Endothelial cell of umbilical vein (primary cell): Measurements from ENCODE around the gene SIPA1L3. TPM values are rescaled to one million over a fixed set of nuclear protein-coding genes. Genes with fewer than 3 reads are reported as not detected.

ENCODE experiments used
- BruUV-seq: library from RNA; stranded (reverse); fragments of 400-500 nt; replicated peaks from 2 replicates; lab custom pipeline; 2021; lab: Mats Ljungman, UMichigan
- CTCF ChIA-PET: fragments of 300-600, 350-600 bp; sonication (Branson Sonifier 250); formaldehyde crosslinking; loops from one replicate; lab custom pipeline; 2021; ENCODE audit warnings: antibody characterized with exemption, inconsistent platforms; lab: Charles Lee
- POLR2A ChIA-PET: fragments of 300-600, 350-600 bp; sonication (Branson Sonifier 250); formaldehyde crosslinking; loops from one replicate; lab custom pipeline; 2021; ENCODE audit warnings: antibody characterized with exemption, inconsistent platforms; lab: Charles Lee
- DNase-seq: peaks from one replicate; pipeline ENCODE4 v3.0.0-alpha.2; 2011; ENCODE audit warnings: low read depth, low spot score
- FAIRE-seq: peaks from 2 replicates; lab custom pipeline; 2011; peaks lifted over from hg19 to GRCh38; lab: Jason Lieb, UNC
- H2AFZ ChIP-seq: 2 replicates; pipeline ENCODE4 v1.6.0; 2012; ENCODE audit warnings: low read depth, low read length, control low read depth, inconsistent platforms
- H3K27ac ChIP-seq: 2 replicates; pipeline ENCODE4 v1.5.1; 2011; ENCODE audit warnings: low read depth, mild to moderate bottlenecking, control low read depth, low read length, moderate library complexity; ENCODE audit not compliant: insufficient read depth
- H3K27me3 ChIP-seq, 2 experiments: 2 replicates each; pipeline versions ENCODE4 v1.6.0 to v1.6.1; 2011; ENCODE audit warnings: low read length in 2 of 2, mixed read lengths in 1 of 2; ENCODE audit not compliant: control insufficient read depth in 2 of 2, insufficient read depth in 2 of 2
- H3K36me3 ChIP-seq, 2 experiments: 2 replicates in 1 of 2; 3 replicates in 1 of 2; pipeline ENCODE4 v1.5.1; 2011; ENCODE audit warnings: low read length in 2 of 2, mild to moderate bottlenecking in 1 of 2, moderate library complexity in 1 of 2; ENCODE audit not compliant: control insufficient read depth in 2 of 2, insufficient read depth in 2 of 2; ENCODE audit errors: extremely low read depth in 1 of 2
- H3K4me1 ChIP-seq: 3 replicates; pipeline ENCODE4 v1.5.1; 2011; ENCODE audit warnings: mild to moderate bottlenecking, low read length; ENCODE audit not compliant: control insufficient read depth, insufficient read depth; ENCODE audit errors: extremely low read depth
- H3K4me2 ChIP-seq: 2 replicates; pipeline ENCODE4 v1.6.1; 2011; ENCODE audit warnings: low read length, control low read depth, mixed read lengths; ENCODE audit not compliant: insufficient read depth
- H3K4me3 ChIP-seq, 3 experiments: fragments of 200-600 bp in 1 of 3; sonication (generic), shearing (Covaris generic) in 1 of 3; replicated peaks in 1 of 3; 2 replicates each; pipeline ENCODE4 v1.5.1; 2011 to 2016; ENCODE audit warnings: control low read depth in 3 of 3, low read length in 3 of 3, mild to moderate bottlenecking in 2 of 3, inconsistent platforms in 1 of 3, low read depth in 1 of 3, moderate library complexity in 1 of 3; ENCODE audit not compliant: insufficient read depth in 1 of 3
- H3K79me2 ChIP-seq: 2 replicates; pipeline ENCODE4 v1.6.0; 2012; ENCODE audit warnings: low read length, inconsistent platforms; ENCODE audit not compliant: control insufficient read depth, insufficient read depth
- H3K9ac ChIP-seq: replicated peaks from 2 replicates; pipeline ENCODE3; 2011; ENCODE audit warnings: low read length, control low read depth; ENCODE audit not compliant: insufficient read depth; ENCODE audit errors: extremely low read depth
- H3K9me1 ChIP-seq: replicated peaks from 3 replicates; pipeline ENCODE4 v1.6.0; 2011; ENCODE audit warnings: mild to moderate bottlenecking, low read length; ENCODE audit not compliant: control insufficient read depth, insufficient read depth; ENCODE audit errors: extremely low read depth
- H3K9me3 ChIP-seq: replicated peaks from 2 replicates; pipeline ENCODE4 v1.5.1; 2012; ENCODE audit warnings: low read length, inconsistent platforms; ENCODE audit not compliant: control insufficient read depth, insufficient read depth
- H4K20me1 ChIP-seq: replicated peaks from 2 replicates; pipeline ENCODE3; 2011; ENCODE audit warnings: mild to moderate bottlenecking, low read length; ENCODE audit not compliant: control insufficient read depth, insufficient read depth; ENCODE audit errors: extremely low read depth
- CTCF ChIP-seq, 2 donors: IDR thresholded peaks; 1 replicate in 1 of 2; 2 replicates in 1 of 2; pipeline ENCODE4 v1.5.1; 2011; ENCODE audit warnings: low read length in 2 of 2, mild to moderate bottlenecking in 2 of 2, moderate library complexity in 2 of 2, control low read depth in 1 of 2, inconsistent platforms in 1 of 2, low read depth in 1 of 2; ENCODE audit not compliant: insufficient read depth in 1 of 2; ENCODE audit errors: extremely low read depth in 1 of 2
- EZH2 ChIP-seq: IDR thresholded peaks from 2 replicates; pipeline ENCODE4 v1.6.1; 2012; ENCODE audit warnings: borderline replicate concordance, low read depth, mild to moderate bottlenecking, moderate library complexity, low read length, inconsistent platforms; ENCODE audit not compliant: severe bottlenecking
- FOS ChIP-seq: IDR thresholded peaks from 2 replicates; pipeline ENCODE4 v1.6.1; 2011; ENCODE audit warnings: mild to moderate bottlenecking, low read length, moderate library complexity, borderline replicate concordance; ENCODE audit not compliant: insufficient read depth
- GATA2 ChIP-seq: IDR thresholded peaks from 2 replicates; pipeline ENCODE4 v1.7.0; 2011; ENCODE audit warnings: low read depth, mild to moderate bottlenecking, moderate library complexity, mixed read lengths, low read length; ENCODE audit not compliant: insufficient read length, insufficient read depth
- JUN ChIP-seq: IDR thresholded peaks from 2 replicates; pipeline ENCODE4 v1.6.1; 2011; ENCODE audit warnings: borderline replicate concordance, low read depth; ENCODE audit not compliant: insufficient read length, insufficient read depth
- MYC ChIP-seq: IDR thresholded peaks from one replicate; pipeline ENCODE4 v1.6.1; 2011; ENCODE audit warnings: mild to moderate bottlenecking, low read depth, low read length
- POLR2A ChIP-seq: IDR thresholded peaks from 2 replicates; pipeline ENCODE4 v1.6.1; 2012; ENCODE audit warnings: low read depth, mild to moderate bottlenecking, control low read depth, low read length
- POLR2AphosphoS5 ChIP-seq: IDR thresholded peaks from 2 replicates; pipeline ENCODE4 v1.6.1; 2012; ENCODE audit warnings: low read depth, mild to moderate bottlenecking, control low read depth, low read length, moderate library complexity; ENCODE audit not compliant: insufficient read depth
- dilution Hi-C: fragments of 300-500 bp; cut with MboI; formaldehyde crosslinking; loops from one replicate; pipeline ENCODE4 v1.15.0; 2019; ENCODE audit warnings: low sequenced_read_pairs; ENCODE audit not compliant: extremely low pct_ligation_motif_present
- intact Hi-C: fragments of 100-400 bp; cut with micrococcal nuclease; formaldehyde crosslinking; loops from one replicate; pipeline ENCODE4 v1.10.0; 2022
- polyA plus RNA-seq, 4 experiments: library from polyadenylated mRNA; depleted of rRNA in 3 of 4; stranded (reverse) in 3 of 4; unstranded in 1 of 4; fragments of >200 nt; gene quantifications; 2 replicates each; pipeline versions ENCODE4 v1.2.1 to v1.2.3, GENCODE V29; 2011 to 2012; ENCODE audit warnings: missing spikeins in 1 of 4
- total RNA-seq: library from RNA; stranded (reverse); gene quantifications from 2 replicates; pipeline ENCODE4 v1.2.3, GENCODE V29; 2021

Gene SIPA1L3
- total and polyA plus RNA-seq, 2 donors (not counting 3 experiments of a cell fraction or from before 2014, with no cell fraction given), result 14.2 to 47.2 TPM

- BruUV-seq, result no TSS peak
- peaks cover 36% of the 10 kb centered on the region for H3K4me1 ChIP-seq
- ChIA-PET CTCF (interaction anchor here (0.7 to 1.4 kb wide), 2 partner anchors 19 to 123 kb away, joined by 3 to 7 read pairs; no protein-coding TSS in a partner anchor), POLR2A (interaction anchor here (1.4 kb wide), 1 partner anchor 21 kb away, joined by 3 read pairs; no protein-coding TSS in a partner anchor)
- H3K27me3 ChIP-seq, result no peaks in the 10 kb centered on the region
- DNase-seq (no peak), FAIRE-seq (no peak)
- H3K4me2 ChIP-seq, result no peak overlapping the region
- intact Hi-C loops (no loop called here), dilution Hi-C loops (no loop called here)
- no peaks in the 10 kb centered on the region for H3K9me1 ChIP-seq
- H3K27ac ChIP-seq, result peak overlapping the region; percentile 12
- no peaks in the 10 kb centered on the region for H4K20me1 ChIP-seq
- H3K9ac ChIP-seq, result no peak overlapping the region
- TF ChIP-seq POLR2A (no peak), EZH2 (no peak), MYC (no peak), JUN (no peak), GATA2 (no peak), CTCF (IDR thresholded peaks at IDR 0.05; ENCODE audit: extremely low read depth in 1 of 2, insufficient read depth in 1 of 2, low read depth in 1 of 2, low read length in 2 of 2) (no peak), POLR2AphosphoS5 (no peak), FOS (no peak)
- no peak overlapping the region for H2AFZ ChIP-seq
- H3K9me3 ChIP-seq, result no peaks in the 10 kb centered on the region
- H3K79me2 ChIP-seq, result peaks cover 29% of the 10 kb centered on the region
- H3K36me3 ChIP-seq, result no peaks in the 10 kb centered on the region
- H3K4me3 ChIP-seq, result no peak overlapping the region
These were observed 118.2 kb downstream of the SIPA1L3 start for GRCh38 chr19:38024992-38025908.
